ENCODE results near the gene HJV.

Gene HJV

GRCh38 chr1:145985502-145986439 lies 35.8 kb downstream of the HJV start:
- H3K79me2 ChIP-seq (ENCODE audit: insufficient read depth, low read length), result no peaks in the 10 kb centered on the region
- H3K9me3 ChIP-seq (ENCODE audit: low read length), result no peaks in the 10 kb centered on the region
- no peak for TF ChIP-seq EZH2 (IDR thresholded peaks at IDR 0.05; ENCODE audit: borderline replicate concordance, low read length)
- no peak for TF ChIP-seq CTCF (IDR thresholded peaks at IDR 0.05; ENCODE audit: low read length)
- peak overlapping the region; percentile 15; the same call in 1 of the 2 replicates for H3K4me2 ChIP-seq (ENCODE audit: low read length)
- H3K4me1 ChIP-seq (ENCODE audit: insufficient read depth, low read length, severe bottlenecking), result peaks cover 50% of the 10 kb centered on the region
- no peaks in the 10 kb centered on the region for H3K9me2 ChIP-seq (ENCODE audit: low read depth, low read length)
- H3K9ac ChIP-seq (ENCODE audit: low read length), result peak overlapping the region; percentile 24; the same call in 1 of the 2 replicates
- H4K20me1 ChIP-seq (ENCODE audit: insufficient read depth, low read length), result no peaks in the 10 kb centered on the region
- no peaks in the 10 kb centered on the region for H3K27me3 ChIP-seq (ENCODE audit: insufficient read depth, low read length)
- no peak overlapping the region for H2AFZ ChIP-seq (ENCODE audit: low read length)
- H3K27ac ChIP-seq (ENCODE audit: low read depth, low read length, poor library complexity, severe bottlenecking), result peak overlapping the region; percentile 96
- no peaks in the 10 kb centered on the region for H3K36me3 ChIP-seq (ENCODE audit: insufficient read depth, low read length)
- no peak overlapping the region for H3K4me3 ChIP-seq (ENCODE audit: low read depth, low read length, poor library complexity, severe bottlenecking)
- H3F3A ChIP-seq (ENCODE audit: insufficient read depth, low read length), result peaks cover 16% of the 10 kb centered on the region

GRCh38 chr1:145985129-145985501 lies 36.4 kb downstream of the HJV start:
- Histone ChIP-seq H3K4me3 (ENCODE audit: low read depth, low read length, poor library complexity, severe bottlenecking) (no peak overlapping the region), H3K4me2 (ENCODE audit: low read length) (peak overlapping the region; percentile 15; the same call in 1 of the 2 replicates), H3K9me2 (ENCODE audit: low read depth, low read length) (no peaks in the 10 kb centered on the region), H2AFZ (ENCODE audit: low read length) (no peak overlapping the region), H3K9ac (ENCODE audit: low read length) (peak overlapping the region; percentile 24; the same call in 1 of the 2 replicates), H3K79me2 (ENCODE audit: insufficient read depth, low read length) (no peaks in the 10 kb centered on the region), H3F3A (ENCODE audit: insufficient read depth, low read length) (peaks cover 11% of the 10 kb centered on the region), H3K27ac (ENCODE audit: low read depth, low read length, poor library complexity, severe bottlenecking) (peak overlapping the region; percentile 96), H3K4me1 (ENCODE audit: insufficient read depth, low read length, severe bottlenecking) (peaks cover 56% of the 10 kb centered on the region), H4K20me1 (ENCODE audit: insufficient read depth, low read length) (no peaks in the 10 kb centered on the region), H3K27me3 (ENCODE audit: insufficient read depth, low read length) (no peaks in the 10 kb centered on the region), H3K36me3 (ENCODE audit: insufficient read depth, low read length) (no peaks in the 10 kb centered on the region), H3K9me3 (ENCODE audit: low read length) (no peaks in the 10 kb centered on the region)
- TF ChIP-seq EZH2 (IDR thresholded peaks at IDR 0.05; ENCODE audit: borderline replicate concordance, low read length) (no peak), CTCF (IDR thresholded peaks at IDR 0.05; ENCODE audit: low read length) (no peak)

GRCh38 chr1:145983960-145984830 lies 37.3 kb downstream of the HJV start:
- H3K27ac ChIP-seq (ENCODE audit: low read depth, low read length, poor library complexity, severe bottlenecking), result peak overlapping the region; percentile 96
- H3K4me3 ChIP-seq (ENCODE audit: low read depth, low read length, poor library complexity, severe bottlenecking), result no peak overlapping the region
- H3K4me1 ChIP-seq (ENCODE audit: insufficient read depth, low read length, severe bottlenecking), result peaks cover 66% of the 10 kb centered on the region
- TF ChIP-seq EZH2 (IDR thresholded peaks at IDR 0.05; ENCODE audit: borderline replicate concordance, low read length), result no peak
- TF ChIP-seq CTCF (IDR thresholded peaks at IDR 0.05; ENCODE audit: low read length), result no peak
- no peaks in the 10 kb centered on the region for H3K36me3 ChIP-seq (ENCODE audit: insufficient read depth, low read length)
- H3F3A ChIP-seq (ENCODE audit: insufficient read depth, low read length), result peaks cover 11% of the 10 kb centered on the region
- H3K79me2 ChIP-seq (ENCODE audit: insufficient read depth, low read length), result no peaks in the 10 kb centered on the region
- no peaks in the 10 kb centered on the region for H3K9me2 ChIP-seq (ENCODE audit: low read depth, low read length)
- no peak overlapping the region; the same call in 1 of the 2 replicates for H3K9ac ChIP-seq (ENCODE audit: low read length)
- no peaks in the 10 kb centered on the region for H3K9me3 ChIP-seq (ENCODE audit: low read length)
- no peaks in the 10 kb centered on the region for H3K27me3 ChIP-seq (ENCODE audit: insufficient read depth, low read length)
- peak overlapping the region; percentile 15; the same call in 1 of the 2 replicates for H3K4me2 ChIP-seq (ENCODE audit: low read length)
- H2AFZ ChIP-seq (ENCODE audit: low read length), result no peak overlapping the region
- no peaks in the 10 kb centered on the region for H4K20me1 ChIP-seq (ENCODE audit: insufficient read depth, low read length)

All from OCI-LY1 (cell line).